Skeletal muscle cell (primary cell): ENCODE results near the gene VPS39.

Source experiments
- DNase-seq: peaks from one replicate; pipeline ENCODE4 v3.0.0-alpha.2; 2010; ENCODE audit warnings: low read depth
- H3K4me3 ChIP-seq: 2 replicates; pipeline ENCODE4 v1.5.1; 2011; ENCODE audit warnings: low read depth, mild to moderate bottlenecking, control low read depth, low read length, moderate library complexity

VPS39 gene

DNA sequence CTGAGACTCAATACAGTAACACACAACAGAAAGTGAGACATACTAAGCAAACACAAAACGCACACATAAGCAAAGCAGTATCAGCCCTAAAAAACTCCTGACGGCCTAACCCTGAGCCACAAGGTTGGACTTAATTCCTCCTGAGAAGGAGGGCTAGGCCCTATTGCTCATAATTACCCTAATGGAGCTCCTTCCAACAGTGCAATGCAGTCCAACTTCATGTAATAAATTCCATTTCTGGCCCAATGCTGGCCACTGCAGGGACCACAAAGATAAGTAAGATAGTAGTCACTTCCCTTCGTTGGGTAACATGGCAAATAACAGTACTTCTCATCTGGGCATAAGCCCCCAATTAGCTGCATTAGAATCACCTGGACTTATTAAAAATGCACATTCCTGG lies 4.2 kb downstream of the VPS39 start:
- DNase-seq: no peak
- no peak overlapping the region for H3K4me3 ChIP-seq

- DNase-seq: no peak
- H3K4me3 ChIP-seq: no peak overlapping the region
These were observed 5.5 kb downstream of the VPS39 start for GRCh38 chr15:42202653-42203052.

DNA sequence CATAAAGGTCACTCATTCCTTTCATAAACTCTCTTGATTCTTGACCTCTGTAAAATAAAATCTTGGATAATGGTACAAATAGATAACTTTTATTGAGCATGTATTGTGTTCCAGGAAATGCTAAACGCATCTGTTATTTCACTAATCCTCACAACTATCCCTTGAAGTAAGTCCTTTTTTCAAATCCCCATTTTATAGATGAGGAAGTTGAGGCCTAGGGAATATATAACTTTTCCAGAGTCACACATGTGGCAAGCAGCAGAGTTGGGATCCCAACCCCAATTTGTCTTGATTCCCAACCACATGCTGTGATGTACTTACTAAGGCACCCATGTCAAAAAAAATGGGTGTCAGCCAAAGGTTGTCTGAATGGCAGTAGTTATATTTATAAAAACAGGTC lies 6.3 kb downstream of the VPS39 start:
- H3K4me3 ChIP-seq: no peak overlapping the region
- DNase-seq: no peak

DNA sequence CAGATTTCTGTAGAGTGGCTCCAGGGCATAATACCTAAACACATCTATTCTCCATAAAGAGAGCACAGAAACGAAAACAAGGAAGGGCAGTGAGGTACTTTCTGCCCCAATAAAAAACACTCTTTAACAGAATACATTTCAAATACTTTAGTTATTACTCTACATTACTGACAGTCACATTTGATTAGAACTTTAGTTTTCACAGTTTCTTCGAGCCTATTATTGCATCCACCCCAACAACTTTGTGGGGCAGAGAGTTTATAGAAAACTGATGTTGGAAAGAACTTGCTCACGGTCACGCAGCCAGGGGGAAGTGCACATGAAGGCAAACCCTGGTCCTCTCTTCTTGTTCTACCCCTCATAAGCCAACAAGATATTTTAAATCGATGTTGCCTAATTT lies 9.0 kb downstream of the VPS39 start:
- H3K4me3 ChIP-seq: no peak overlapping the region
- DNase-seq: no peak

GRCh38 chr15:42198516-42198915 lies 9.6 kb downstream of the VPS39 start:
- H3K4me3 ChIP-seq: no peak overlapping the region
- no peak for DNase-seq

DNA sequence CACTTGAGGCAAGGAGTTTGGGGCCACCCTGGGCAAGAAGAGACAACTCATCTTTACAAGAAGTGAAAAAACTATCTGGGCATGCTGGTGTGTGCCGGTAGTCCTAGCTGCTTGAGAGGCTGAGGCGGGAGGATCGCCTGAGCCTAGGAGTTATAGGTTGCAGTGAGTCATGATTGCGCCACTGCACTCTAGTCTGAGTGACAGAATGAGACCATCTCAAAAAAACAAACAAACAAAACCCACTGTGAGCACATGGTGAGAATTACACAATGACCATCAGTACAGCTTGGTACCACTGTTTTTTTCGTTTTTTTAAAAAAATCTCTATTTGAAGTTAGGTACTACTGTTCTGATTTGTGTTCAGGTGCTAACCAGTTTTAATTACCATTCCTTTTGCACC lies 13.6 kb downstream of the VPS39 start:
- DNase-seq: peak; percentile 73
- H3K4me3 ChIP-seq: no peak overlapping the region

DNA sequence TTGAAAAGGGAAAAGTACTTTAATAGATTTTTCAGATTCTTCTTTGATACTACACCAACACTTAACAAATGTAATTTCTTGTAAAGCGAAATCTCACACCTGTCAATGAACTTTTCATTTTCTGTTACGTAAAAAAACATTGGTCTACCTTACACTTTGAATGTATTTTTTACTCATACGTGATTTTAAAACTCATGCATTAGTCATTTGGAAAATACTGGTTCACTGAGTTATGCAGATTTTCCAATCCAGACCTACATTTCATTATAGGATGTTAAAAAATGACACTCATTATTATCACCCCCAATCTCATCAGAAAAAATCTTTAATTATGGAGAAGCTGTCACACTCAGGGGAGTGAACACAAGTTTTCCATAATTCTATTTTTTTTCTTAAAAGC lies 14.7 kb downstream of the VPS39 start:
- no peak overlapping the region for H3K4me3 ChIP-seq
- DNase-seq: no peak

GRCh38 chr15:42191610-42192346 lies 16.3 kb downstream of the VPS39 start:
- no peak for DNase-seq
- H3K4me3 ChIP-seq: no peak overlapping the region

DNA sequence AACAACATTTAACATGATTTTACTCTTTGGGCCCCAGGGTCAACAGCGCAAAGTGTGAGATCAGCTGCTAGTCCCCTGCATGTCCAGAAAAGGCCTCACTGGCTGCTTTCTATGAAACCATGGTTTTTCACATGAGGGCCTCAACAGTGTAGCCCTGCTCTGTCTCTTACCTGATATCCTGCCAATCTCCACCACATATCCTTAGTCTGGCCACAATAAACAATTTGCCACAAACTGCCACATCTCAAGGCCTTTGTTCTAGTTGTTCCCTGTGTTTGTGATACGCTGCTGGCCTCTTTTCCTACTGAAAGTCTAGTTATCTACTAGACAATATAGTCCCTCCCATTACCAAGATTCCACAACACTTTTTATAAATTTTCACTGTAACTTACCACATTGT lies 17.7 kb downstream of the VPS39 start:
- no peak overlapping the region for H3K4me3 ChIP-seq

DNA sequence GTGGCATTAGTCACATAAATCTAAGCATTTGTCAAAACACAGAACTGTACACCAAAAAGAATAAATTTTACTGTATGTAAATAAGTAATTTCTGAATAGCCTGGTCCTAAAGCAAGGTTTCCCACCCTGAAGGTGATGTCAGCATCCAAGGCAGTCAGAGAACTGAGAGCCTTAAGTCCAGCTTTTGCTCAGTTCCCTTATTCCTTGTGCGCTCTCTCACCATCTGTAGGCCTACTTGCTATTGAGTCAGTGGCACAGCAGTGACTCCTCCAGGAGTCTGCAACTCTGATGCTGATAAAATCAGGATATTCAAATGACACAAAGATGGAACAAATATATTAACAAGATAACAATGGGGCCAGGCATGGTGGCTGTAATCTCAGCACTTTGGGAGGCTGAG lies 22.3 kb downstream of the VPS39 start:
- DNase-seq: no peak
- no peak overlapping the region for H3K4me3 ChIP-seq

More for the DNA sequence above, 17.7 kb downstream of the VPS39 start:
- no peak for DNase-seq

DNA sequence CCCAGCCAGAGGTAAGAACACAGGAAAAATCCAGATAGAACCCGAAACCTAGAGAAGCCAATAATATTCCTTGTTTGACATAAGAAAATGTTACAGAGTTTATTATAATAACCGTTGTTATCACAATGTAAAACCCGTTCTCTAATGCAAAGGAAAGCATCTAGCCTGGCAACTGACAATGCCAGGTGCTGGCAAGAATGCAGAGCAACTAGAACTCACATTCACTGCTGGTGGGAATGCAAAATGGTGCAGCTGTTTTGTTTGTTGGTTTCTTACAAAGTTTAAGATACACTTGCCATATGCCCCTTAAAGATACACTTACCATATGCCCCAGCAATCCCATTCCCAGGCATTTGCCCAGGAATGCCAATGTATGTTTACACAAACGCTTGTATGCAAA lies 23.4 kb downstream of the VPS39 start:
- DNase-seq: no peak
- H3K4me3 ChIP-seq: no peak overlapping the region

DNA sequence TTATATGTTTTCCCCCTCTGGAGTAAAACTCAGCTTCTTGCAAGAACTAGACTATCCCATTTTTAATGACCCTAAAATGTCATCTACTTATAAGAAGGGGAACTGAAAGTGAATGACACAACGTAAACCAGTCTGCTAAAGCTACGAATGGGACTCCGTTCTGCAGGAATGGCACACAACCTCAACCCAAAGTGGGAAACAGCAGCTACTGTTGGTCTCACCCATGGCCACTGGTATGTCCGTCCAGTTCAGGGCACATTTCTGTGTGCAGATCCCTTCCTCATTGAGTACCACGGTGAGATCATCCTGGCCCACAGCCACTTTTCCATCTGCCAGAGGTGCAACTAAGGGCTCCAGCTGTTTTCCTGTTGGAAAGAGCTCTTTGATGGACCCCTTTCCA lies 23.8 kb downstream of the VPS39 start:
- no peak for DNase-seq
- H3K4me3 ChIP-seq: no peak overlapping the region

DNA sequence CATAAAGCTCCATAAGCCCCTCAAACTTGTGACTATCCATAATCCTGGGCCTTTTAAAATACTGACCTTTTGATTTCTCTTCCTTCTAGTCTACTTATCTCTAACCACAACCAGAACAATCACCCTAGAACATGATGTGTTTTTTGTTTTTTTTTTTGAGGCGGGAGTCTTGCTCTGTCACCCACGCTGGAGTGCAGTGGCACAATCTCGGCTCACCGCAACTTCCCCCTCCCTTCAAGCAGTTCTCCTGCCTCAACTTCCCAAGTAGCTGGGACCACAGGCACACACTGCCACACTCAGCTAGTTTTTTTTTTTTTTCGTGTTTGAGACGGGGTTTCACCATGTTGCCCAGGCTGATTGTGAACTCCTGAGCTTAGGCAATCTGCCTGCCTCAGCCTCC lies 25.1 kb downstream of the VPS39 start:
- DNase-seq: no peak
- H3K4me3 ChIP-seq: no peak overlapping the region

GRCh38 chr15:42182328-42182886 lies 25.7 kb downstream of the VPS39 start:
- H3K4me3 ChIP-seq: no peak overlapping the region
- no peak for DNase-seq

- H3K4me3 ChIP-seq: no peak overlapping the region
- no peak for DNase-seq
These were observed 30.0 kb downstream of the VPS39 start for GRCh38 chr15:42178056-42178455.

GRCh38 chr15:42175671-42176070 lies 32.4 kb downstream of the VPS39 start:
- DNase-seq: no peak
- H3K4me3 ChIP-seq: no peak overlapping the region

- no peak for DNase-seq
- H3K4me3 ChIP-seq: no peak overlapping the region
These were observed 35.6 kb downstream of the VPS39 start for GRCh38 chr15:42172475-42172874.

DNA sequence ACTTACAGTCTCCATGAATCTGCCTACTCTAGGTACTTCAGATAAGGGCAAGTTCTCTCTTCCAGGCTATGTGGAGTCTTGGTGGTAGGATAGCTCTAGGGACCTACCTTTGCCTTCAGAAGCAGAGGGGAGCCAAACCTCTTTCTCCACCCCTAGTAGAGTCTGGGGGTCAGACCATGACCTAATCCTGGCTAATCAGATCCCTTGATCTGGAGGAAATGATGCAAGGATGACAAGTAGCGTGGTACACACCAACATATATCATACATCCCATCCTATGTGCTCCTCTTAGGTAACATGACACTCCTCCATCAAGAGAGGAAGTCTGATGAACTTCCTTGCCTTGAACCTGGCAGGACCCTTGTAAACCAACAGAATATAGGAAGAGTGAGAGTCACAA lies 36.3 kb downstream of the VPS39 start:
- H3K4me3 ChIP-seq: no peak overlapping the region
- DNase-seq: no peak

- no peak for DNase-seq
- H3K4me3 ChIP-seq: no peak overlapping the region
These were observed 37.0 kb downstream of the VPS39 start for GRCh38 chr15:42171122-42171521.

GRCh38 chr15:42166225-42166940 lies 41.7 kb downstream of the VPS39 start:
- DNase-seq: no peak
- H3K4me3 ChIP-seq: no peak overlapping the region

DNA sequence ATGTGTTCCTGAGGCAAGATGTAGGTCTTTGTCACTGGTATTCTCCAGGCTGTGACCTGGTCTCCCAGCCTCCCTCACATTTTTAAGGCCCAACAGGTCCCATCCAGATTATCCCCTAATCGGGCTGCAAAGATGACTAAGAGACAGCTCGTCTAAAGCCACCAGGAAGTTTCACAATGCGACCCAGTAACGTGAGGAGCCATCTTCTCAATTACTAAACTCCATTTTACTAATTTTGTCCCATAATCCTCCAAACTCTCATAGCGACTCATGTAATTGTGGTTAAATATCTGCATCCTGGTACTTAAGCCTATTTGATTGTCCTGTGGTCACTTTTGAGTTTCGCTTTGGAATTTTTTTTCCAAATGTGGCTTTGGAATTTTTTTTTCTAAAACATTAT lies 43.0 kb downstream of the VPS39 start:
- no peak for DNase-seq
- H3K4me3 ChIP-seq: no peak overlapping the region
